Measurements from ENCODE around the gene BMF. TPM values are rescaled to one million over a fixed set of nuclear protein-coding genes. Genes with fewer than 3 reads are reported as not detected.

The BMF gene
- total and polyA plus RNA-seq, 8 donors, result 2.2 to 11.7 (median 5.8) TPM

- peaks cover 22 to 59% (median 42%) of the 10 kb centered on the region in 4 donors for H3K4me1 ChIP-seq
- DNase-seq, result peak in 1 of 2 donors; percentile 65
- H3K9me3 ChIP-seq, result no peaks in the 10 kb centered on the region
- peak overlapping the region; percentile 26 to 33 (median 32) for H3K4me3 ChIP-seq
- WGBS, 5 donors, result 43 to 55% (median 46%) methylated on average over 12 of the region's 12 CpGs
- intact Hi-C loops (cut with DNase I; ENCODE audit: low total_unique reads), result no loop called here
- H3K27me3 ChIP-seq, result no peaks in the 10 kb centered on the region
- peak overlapping the region; percentile 66 to 83 (median 76) for H3K27ac ChIP-seq
- TF ChIP-seq EP300 (IDR thresholded peaks at IDR 0.05) (no peak), POLR2A (IDR thresholded peaks at IDR 0.05) (no peak), POLR2AphosphoS5 (IDR thresholded peaks at IDR 0.05) (no peak), CTCF (IDR thresholded peaks at IDR 0.05) (no peak)
- H3K36me3 ChIP-seq, result no peaks in the 10 kb centered on the region
Observed at GRCh38 chr15:40082195-40082883, 26.3 kb downstream of the BMF start.

- Histone ChIP-seq H3K4me1 (peaks cover 22 to 54% (median 40%) of the 10 kb centered on the region in 4 donors), H3K4me3 (peak overlapping the region; percentile 26 to 33 (median 32)), H3K36me3 (no peaks in the 10 kb centered on the region), H3K27me3 (no peaks in the 10 kb centered on the region), H3K27ac (peak overlapping the region; percentile 66 to 83 (median 76)), H3K9me3 (no peaks in the 10 kb centered on the region)
- 5 to 13% (median 7%) methylated on average over 12 of the region's 12 CpGs for WGBS, 5 donors
- DNase-seq, result peak; percentile 72 to 93
- intact Hi-C loops (cut with DNase I; ENCODE audit: low total_unique reads), result no loop called here
- no peak for TF ChIP-seq EP300 (IDR thresholded peaks at IDR 0.05)
- TF ChIP-seq CTCF (IDR thresholded peaks at IDR 0.05), result no peak
- TF ChIP-seq POLR2AphosphoS5 (IDR thresholded peaks at IDR 0.05), result peak in 2 of 3 donors; percentile 53 to 65
- peak in 1 of 4 donors; percentile 19 for TF ChIP-seq POLR2A (IDR thresholded peaks at IDR 0.05)
Observed at GRCh38 chr15:40081691-40082194, 26.9 kb downstream of the BMF start.

GRCh38 chr15:40080847-40081246 lies 27.8 kb downstream of the BMF start:
- DNase-seq, result no peak
- no peaks in the 10 kb centered on the region for H3K27me3 ChIP-seq
- peaks cover 22 to 48% (median 36%) of the 10 kb centered on the region in 4 donors for H3K4me1 ChIP-seq
- no peaks in the 10 kb centered on the region for H3K9me3 ChIP-seq
- intact Hi-C loops (cut with DNase I; ENCODE audit: low total_unique reads), result no loop called here
- 29 to 48% (median 39%) methylated on average over 5 of the region's 5 CpGs for WGBS, 5 donors
- H3K27ac ChIP-seq, result peak overlapping the region in 4 of 5 donors; percentile 66 to 83 (median 77)
- TF ChIP-seq EP300 (IDR thresholded peaks at IDR 0.05), result no peak
- TF ChIP-seq CTCF (IDR thresholded peaks at IDR 0.05), result no peak
- no peak for TF ChIP-seq POLR2A (IDR thresholded peaks at IDR 0.05)
- no peak for TF ChIP-seq POLR2AphosphoS5 (IDR thresholded peaks at IDR 0.05)
- H3K4me3 ChIP-seq, result no peak overlapping the region
- no peaks in the 10 kb centered on the region for H3K36me3 ChIP-seq

GRCh38 chr15:40080104-40080503 lies 28.6 kb downstream of the BMF start:
- Histone ChIP-seq H3K36me3 (no peaks in the 10 kb centered on the region), H3K4me3 (no peak overlapping the region), H3K27ac (peak overlapping the region in 2 of 5 donors; percentile 78 to 83), H3K9me3 (no peaks in the 10 kb centered on the region), H3K4me1 (peaks cover 30 to 50% (median 38%) of the 10 kb centered on the region in 4 donors), H3K27me3 (no peaks in the 10 kb centered on the region)
- no peak for DNase-seq
- TF ChIP-seq POLR2AphosphoS5 (IDR thresholded peaks at IDR 0.05), result no peak
- TF ChIP-seq EP300 (IDR thresholded peaks at IDR 0.05), result no peak
- no peak for TF ChIP-seq CTCF (IDR thresholded peaks at IDR 0.05)
- TF ChIP-seq POLR2A (IDR thresholded peaks at IDR 0.05), result no peak
- intact Hi-C loops (cut with DNase I; ENCODE audit: low total_unique reads), result no loop called here
- WGBS, 5 donors, result 24 to 52% (median 37%) methylated on average over 1 of the region's 1 CpG
